ENCODE results near the gene FEN1. TPM values are rescaled to one million over a fixed set of nuclear protein-coding genes. Genes with fewer than 3 reads are reported as not detected.
A peak's percentile ranks its signal among the peaks of the same experiment; 100 is the strongest.

Gene FEN1
- total RNA-seq, 1 donor from 2014 or later = 15.2 TPM

- DNase-seq = no peak
- TF ChIP-seq, protein P1, sequence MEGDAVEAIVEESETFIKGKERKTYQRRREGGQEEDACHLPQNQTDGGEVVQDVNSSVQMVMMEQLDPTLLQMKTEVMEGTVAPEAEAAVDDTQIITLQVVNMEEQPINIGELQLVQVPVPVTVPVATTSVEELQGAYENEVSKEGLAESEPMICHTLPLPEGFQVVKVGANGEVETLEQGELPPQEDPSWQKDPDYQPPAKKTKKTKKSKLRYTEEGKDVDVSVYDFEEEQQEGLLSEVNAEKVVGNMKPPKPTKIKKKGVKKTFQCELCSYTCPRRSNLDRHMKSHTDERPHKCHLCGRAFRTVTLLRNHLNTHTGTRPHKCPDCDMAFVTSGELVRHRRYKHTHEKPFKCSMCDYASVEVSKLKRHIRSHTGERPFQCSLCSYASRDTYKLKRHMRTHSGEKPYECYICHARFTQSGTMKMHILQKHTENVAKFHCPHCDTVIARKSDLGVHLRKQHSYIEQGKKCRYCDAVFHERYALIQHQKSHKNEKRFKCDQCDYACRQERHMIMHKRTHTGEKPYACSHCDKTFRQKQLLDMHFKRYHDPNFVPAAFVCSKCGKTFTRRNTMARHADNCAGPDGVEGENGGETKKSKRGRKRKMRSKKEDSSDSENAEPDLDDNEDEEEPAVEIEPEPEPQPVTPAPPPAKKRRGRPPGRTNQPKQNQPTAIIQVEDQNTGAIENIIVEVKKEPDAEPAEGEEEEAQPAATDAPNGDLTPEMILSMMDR (IDR thresholded peaks at IDR 0.05; ENCODE audit: partially characterized antibody, unreplicated experiment) = no peak
- Mint-ChIP-seq H3K4me3 (ENCODE audit: unreplicated experiment) (no peak overlapping the region), H3K36me3 (ENCODE audit: unreplicated experiment) (no peaks in the 10 kb centered on the region), H3K27ac (ENCODE audit: unreplicated experiment) (no peak overlapping the region), H3K9me3 (ENCODE audit: unreplicated experiment) (no peaks in the 10 kb centered on the region), H3K27me3 (ENCODE audit: unreplicated experiment) (peaks cover 7% of the 10 kb centered on the region), H3K4me1 (ENCODE audit: low read depth, unreplicated experiment) (peaks cover 3% of the 10 kb centered on the region)
Measured at GRCh38 chr11:61766353-61766841, 26.3 kb upstream of the FEN1 start.

DNA sequence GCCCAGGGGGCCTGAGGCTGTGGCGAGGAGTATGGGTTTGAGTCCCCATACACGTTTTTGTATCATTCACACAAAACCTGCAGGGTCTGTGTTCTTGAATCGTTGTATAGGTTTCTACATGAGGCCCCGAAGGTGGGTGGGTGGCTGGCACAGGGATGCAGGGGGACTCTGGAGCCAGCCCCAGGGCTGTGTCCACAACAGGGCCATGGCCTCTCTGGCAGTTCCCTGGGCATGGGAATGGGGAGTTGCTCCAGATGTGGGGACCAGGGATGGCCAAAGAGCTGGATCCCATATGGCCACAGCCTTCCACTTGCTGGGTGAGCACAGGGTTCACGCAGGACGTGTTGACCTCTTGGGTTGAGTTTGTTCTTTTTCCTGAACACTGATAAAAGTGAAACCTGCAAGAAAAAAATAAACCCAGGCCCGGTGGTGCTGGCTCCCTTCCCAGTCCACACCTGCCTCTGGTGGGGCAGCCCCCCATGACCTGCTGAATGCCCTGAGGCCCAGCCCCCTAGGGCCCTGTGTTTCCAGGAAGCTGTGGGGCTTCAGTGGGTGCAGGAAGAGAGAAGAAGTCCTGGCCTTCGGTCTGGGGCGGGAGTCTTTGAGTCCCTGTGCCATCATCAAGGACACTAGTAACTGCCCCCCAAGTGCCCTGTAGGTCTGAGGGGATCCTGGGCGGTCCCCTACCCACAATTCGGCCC, 24.2 kb upstream of the FEN1 start:
- TF ChIP-seq, protein P1 (IDR thresholded peaks at IDR 0.05; ENCODE audit: partially characterized antibody, unreplicated experiment) = no peak
- Mint-ChIP-seq H3K4me1 (ENCODE audit: low read depth, unreplicated experiment) (peaks cover 3% of the 10 kb centered on the region), H3K4me3 (ENCODE audit: unreplicated experiment) (no peak overlapping the region), H3K27me3 (ENCODE audit: unreplicated experiment) (peaks cover 8% of the 10 kb centered on the region), H3K27ac (ENCODE audit: unreplicated experiment) (no peak overlapping the region), H3K9me3 (ENCODE audit: unreplicated experiment) (peaks cover 2% of the 10 kb centered on the region), H3K36me3 (ENCODE audit: unreplicated experiment) (no peaks in the 10 kb centered on the region)
- no peak for DNase-seq

DNA sequence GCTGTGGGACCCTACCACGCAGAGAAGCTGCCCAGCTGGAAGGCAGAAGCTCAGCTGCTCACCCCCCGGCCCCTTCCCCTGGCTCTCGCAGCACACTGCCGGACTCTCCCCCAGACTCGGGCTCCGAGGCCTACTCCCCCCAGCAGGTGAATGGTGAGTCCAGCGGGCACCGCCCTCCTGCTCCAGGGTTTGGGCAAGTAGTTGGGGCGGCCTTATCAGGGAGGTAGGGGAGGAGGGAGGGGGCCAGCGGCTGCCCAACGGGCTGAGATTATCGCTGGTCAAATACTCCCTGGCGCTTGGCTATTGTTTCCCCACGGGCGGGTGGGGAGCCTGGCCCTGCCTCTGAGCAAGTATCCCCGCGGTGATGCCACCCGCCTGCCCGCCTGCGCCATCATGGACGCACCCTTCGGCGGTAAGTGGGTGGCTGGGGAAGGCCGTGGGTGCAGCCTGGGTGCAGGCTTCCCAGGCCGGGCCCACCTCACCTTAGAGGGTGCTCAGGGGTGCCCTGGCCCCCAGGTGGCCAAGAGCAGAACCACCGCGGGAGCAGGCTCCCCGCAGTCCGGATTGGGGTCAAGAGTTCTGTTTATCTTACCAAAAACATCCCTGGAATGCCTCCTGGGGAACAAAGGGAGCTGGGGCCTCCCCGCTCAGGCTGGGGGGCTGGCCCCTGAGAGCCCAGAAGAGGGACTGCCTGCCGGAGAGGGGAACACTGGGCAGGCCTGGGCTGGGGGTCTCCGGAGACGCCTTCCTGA, 23.4 kb upstream of the FEN1 start:
- Mint-ChIP-seq H3K4me1 (ENCODE audit: low read depth, unreplicated experiment) (peaks cover 3% of the 10 kb centered on the region), H3K27ac (ENCODE audit: unreplicated experiment) (no peak overlapping the region), H3K9me3 (ENCODE audit: unreplicated experiment) (peaks cover 2% of the 10 kb centered on the region), H3K27me3 (ENCODE audit: unreplicated experiment) (peaks cover 8% of the 10 kb centered on the region), H3K4me3 (ENCODE audit: unreplicated experiment) (no peak overlapping the region), H3K36me3 (ENCODE audit: unreplicated experiment) (no peaks in the 10 kb centered on the region)
- TF ChIP-seq, protein P1 (IDR thresholded peaks at IDR 0.05; ENCODE audit: partially characterized antibody, unreplicated experiment) = peak; percentile 34
- no peak for DNase-seq

- Mint-ChIP-seq H3K36me3 (ENCODE audit: unreplicated experiment) (no peaks in the 10 kb centered on the region), H3K4me3 (ENCODE audit: unreplicated experiment) (no peak overlapping the region), H3K9me3 (ENCODE audit: unreplicated experiment) (peaks cover 2% of the 10 kb centered on the region), H3K27ac (ENCODE audit: unreplicated experiment) (no peak overlapping the region), H3K4me1 (ENCODE audit: low read depth, unreplicated experiment) (peaks cover 3% of the 10 kb centered on the region), H3K27me3 (ENCODE audit: unreplicated experiment) (peaks cover 10% of the 10 kb centered on the region)
- TF ChIP-seq, protein P1 (IDR thresholded peaks at IDR 0.05; ENCODE audit: partially characterized antibody, unreplicated experiment) = no peak
- DNase-seq = no peak
Measured at GRCh38 chr11:61769946-61770683, 22.6 kb upstream of the FEN1 start.

Data from glutamatergic neuron (in vitro differentiated cells).